RPMI8226 (cell line): ENCODE results near the gene TTC4.
"Not testable (repeated sequence)": the region's sequence is repeated elsewhere in the genome, so short reads cannot be mapped to it uniquely, and the experiment has no call there.

Experiments
- DNase-seq: peaks from one replicate; pipeline ENCODE4 v3.0.0-alpha.2; 2015

Gene TTC4

GRCh38 chr1:54751426-54751825, 35.8 kb downstream of the TTC4 start:
- DNase-seq = no peak

- DNase-seq = no peak
Observed at GRCh38 chr1:54754045-54754444, 38.4 kb downstream of the TTC4 start.

- no peak for DNase-seq
Observed at GRCh38 chr1:54754486-54755285, 39.0 kb downstream of the TTC4 start.

GRCh38 chr1:54757833-54758232, 42.2 kb downstream of the TTC4 start:
- DNase-seq = no peak

- DNase-seq = no peak
Observed at GRCh38 chr1:54758678-54759348, 43.2 kb downstream of the TTC4 start.

- peak; percentile 34 for DNase-seq
Observed at GRCh38 chr1:54763816-54764132, 48.1 kb downstream of the TTC4 start.

- DNase-seq = peak; percentile 100
Observed at GRCh38 chr1:54764133-54764921, 48.7 kb downstream of the TTC4 start, which contains the start of gene PARS2. Gene PARS2, minus strand, starts transcription at chr1:54764523. Its CDS starts 5,362 bp downstream, at chr1:54759161.

GRCh38 chr1:54764922-54765561, 49.4 kb downstream of the TTC4 start:
- no peak for DNase-seq

- DNase-seq = no peak
Observed at GRCh38 chr1:54766726-54767125, 51.1 kb downstream of the TTC4 start.

GRCh38 chr1:54767526-54767925, 51.9 kb downstream of the TTC4 start:
- DNase-seq = no peak

- peak; percentile 49 for DNase-seq
Observed at GRCh38 chr1:54768093-54768492, 52.4 kb downstream of the TTC4 start.

GRCh38 chr1:54772951-54773350, 57.3 kb downstream of the TTC4 start:
- DNase-seq = no peak

- DNase-seq = peak; percentile 23
Observed at GRCh38 chr1:54774820-54775498, 59.3 kb downstream of the TTC4 start.

- DNase-seq = not testable (repeated sequence)
Observed at GRCh38 chr1:54775828-54776721, 60.4 kb downstream of the TTC4 start.

GRCh38 chr1:54777011-54777410, 61.4 kb downstream of the TTC4 start:
- no peak for DNase-seq

- DNase-seq = no peak
Observed at GRCh38 chr1:54777431-54777830, 61.8 kb downstream of the TTC4 start.

GRCh38 chr1:54781023-54781723, 65.5 kb downstream of the TTC4 start:
- no peak for DNase-seq

GRCh38 chr1:54782156-54782555, 66.5 kb downstream of the TTC4 start:
- DNase-seq = peak; percentile 47

- DNase-seq = no peak
Observed at GRCh38 chr1:54782588-54782987, 66.9 kb downstream of the TTC4 start.

GRCh38 chr1:54784066-54784465, 68.4 kb downstream of the TTC4 start:
- no peak for DNase-seq

GRCh38 chr1:54786778-54787177, 71.1 kb downstream of the TTC4 start:
- no peak for DNase-seq
